ENCODE results near the gene RSPO4.

RSPO4 gene

GRCh38 chr20:971346-971745 lies 30.8 kb downstream of the RSPO4 start:
- no peak for DNase-seq (ENCODE audit: low read depth in 2 of 2, low spot score in 1 of 2)

DNA sequence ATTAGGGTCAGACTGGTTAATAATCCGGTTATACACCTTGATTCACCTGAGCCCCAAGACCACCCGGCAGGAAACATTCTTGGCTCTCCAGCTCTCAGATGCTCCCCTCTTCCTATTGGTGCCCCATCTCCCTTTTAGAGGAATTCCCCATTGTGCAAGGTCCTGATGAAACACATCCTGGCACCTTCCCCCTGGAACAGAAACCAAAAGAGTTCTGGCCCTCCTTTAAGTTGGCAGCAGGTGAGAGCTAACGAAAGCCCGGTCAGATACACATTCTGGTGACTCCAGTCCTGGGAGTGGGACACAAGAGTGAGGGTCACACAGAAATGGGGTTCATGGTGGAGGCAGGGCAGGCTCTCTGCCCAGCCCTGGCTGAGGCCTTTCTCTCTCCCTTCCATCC lies 32.2 kb downstream of the RSPO4 start:
- no peak for DNase-seq (ENCODE audit: low read depth in 2 of 2, low spot score in 1 of 2)

- no peak for DNase-seq (ENCODE audit: low read depth in 2 of 2, low spot score in 1 of 2)
These were observed 34.0 kb downstream of the RSPO4 start for GRCh38 chr20:967796-968742.

- no peak for DNase-seq (ENCODE audit: low read depth in 2 of 2, low spot score in 1 of 2)
These were observed 36.2 kb downstream of the RSPO4 start for GRCh38 chr20:965956-966355.

- no peak for DNase-seq (ENCODE audit: low read depth in 2 of 2, low spot score in 1 of 2)
These were observed 38.3 kb downstream of the RSPO4 start for GRCh38 chr20:963795-964194.

GRCh38 chr20:962683-963082 lies 39.4 kb downstream of the RSPO4 start:
- no peak for DNase-seq (ENCODE audit: low read depth in 2 of 2, low spot score in 1 of 2)

DNA sequence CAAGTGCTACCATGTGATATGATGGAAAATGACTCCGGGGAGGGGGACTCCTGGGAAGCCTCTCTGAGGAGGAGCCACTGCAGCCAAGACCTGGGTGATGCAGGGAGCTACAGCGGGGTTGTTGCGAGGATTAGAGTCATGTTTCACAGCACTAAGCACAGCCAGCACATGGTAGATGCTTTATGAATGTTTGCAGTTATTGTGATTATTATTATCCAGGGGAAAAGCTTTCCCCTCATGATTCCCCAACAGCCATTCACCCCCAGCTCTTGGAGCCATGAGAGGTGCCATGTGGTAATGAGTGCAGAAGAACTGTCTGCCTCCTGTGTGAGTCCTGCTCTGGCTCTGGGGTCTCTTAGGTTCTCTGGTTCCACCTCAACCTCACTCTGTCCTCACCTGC lies 39.9 kb downstream of the RSPO4 start:
- DNase-seq (ENCODE audit: low read depth in 2 of 2, low spot score in 1 of 2): no peak

DNA sequence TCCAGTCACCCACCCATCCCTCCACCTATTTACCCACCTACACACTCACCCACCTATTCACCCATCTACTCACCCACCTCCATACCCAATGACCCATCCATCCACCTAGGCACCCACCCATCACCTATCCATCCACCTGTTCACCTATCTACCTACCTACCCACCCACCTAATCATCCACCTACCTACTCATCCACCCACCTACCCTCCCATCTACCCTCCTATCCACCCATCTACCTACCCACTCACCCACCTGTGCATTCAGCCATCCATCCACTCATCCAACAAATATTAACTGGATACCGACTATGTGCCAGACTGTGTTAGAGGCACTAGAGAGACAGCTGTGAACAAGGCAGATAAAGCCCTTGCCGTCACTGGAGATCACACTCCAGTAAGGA lies 40.3 kb downstream of the RSPO4 start:
- no peak for DNase-seq (ENCODE audit: low read depth in 2 of 2, low spot score in 1 of 2)

GRCh38 chr20:959996-960615 lies 42.0 kb downstream of the RSPO4 start:
- no peak for DNase-seq (ENCODE audit: low read depth in 2 of 2, low spot score in 1 of 2)

DNA sequence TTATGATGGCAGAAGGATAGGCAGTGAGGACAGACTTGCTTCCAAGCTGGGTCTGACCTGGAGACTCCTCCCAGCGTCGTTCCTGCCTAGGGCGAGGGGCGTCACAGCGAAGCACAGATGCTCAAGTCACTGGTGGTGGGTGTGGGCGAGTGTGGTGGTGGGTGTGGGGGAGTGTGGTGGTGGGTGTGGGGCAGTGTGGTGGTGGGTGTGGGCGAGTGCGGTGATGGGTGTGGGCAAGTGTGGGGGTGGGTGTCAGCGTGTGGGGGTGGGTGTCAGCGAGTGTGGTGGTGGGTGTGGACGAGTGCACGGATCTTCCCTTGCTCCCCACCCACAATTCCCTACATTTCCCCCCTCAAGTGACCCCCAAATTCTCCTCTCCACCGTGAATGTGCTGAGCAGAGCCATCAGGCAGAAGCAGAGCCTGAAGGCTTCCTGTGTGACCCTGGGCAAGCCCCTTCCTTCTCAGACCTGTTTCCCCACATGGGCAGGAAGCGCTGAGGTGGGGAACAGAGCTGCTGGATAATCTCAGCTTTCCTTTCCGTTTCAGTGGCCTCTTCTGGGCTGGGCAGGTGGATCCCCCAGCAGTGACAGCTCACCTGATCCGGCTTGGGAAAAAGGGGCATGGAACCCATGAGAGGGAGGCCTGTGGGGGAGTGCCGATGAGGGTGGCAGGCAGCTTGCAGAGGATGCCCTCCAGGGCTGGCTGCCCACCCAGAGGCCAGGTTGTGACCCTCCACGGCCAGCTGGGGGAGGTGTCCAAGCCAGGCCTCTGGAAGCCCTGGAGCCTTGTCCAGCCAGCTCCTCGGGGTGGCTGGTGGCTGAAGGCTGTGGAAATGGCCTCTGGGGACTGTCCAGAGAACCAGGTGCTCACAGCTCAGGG lies 42.9 kb downstream of the RSPO4 start:
- no peak for DNase-seq (ENCODE audit: low read depth in 2 of 2, low spot score in 1 of 2)

DNA sequence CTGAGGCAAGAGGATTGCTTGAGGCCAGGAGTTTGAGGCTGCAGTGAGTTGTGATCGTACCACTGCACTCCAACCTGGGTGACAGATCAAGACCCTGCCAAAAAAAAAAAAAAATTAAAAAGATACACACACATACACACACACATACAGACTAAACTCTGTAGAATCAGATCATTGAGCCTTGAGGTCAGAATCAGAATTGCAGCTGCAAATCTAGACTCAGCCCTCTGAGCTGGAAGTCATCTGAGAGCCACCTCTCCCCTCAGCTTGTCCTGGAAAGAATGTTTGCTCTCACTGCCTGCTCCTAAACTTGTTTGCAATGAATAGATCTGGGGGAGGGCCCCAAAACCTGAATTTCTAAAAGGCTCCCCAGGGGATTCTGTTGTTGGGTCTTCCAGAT lies 44.6 kb downstream of the RSPO4 start:
- no peak for DNase-seq (ENCODE audit: low read depth in 2 of 2, low spot score in 1 of 2)

DNA sequence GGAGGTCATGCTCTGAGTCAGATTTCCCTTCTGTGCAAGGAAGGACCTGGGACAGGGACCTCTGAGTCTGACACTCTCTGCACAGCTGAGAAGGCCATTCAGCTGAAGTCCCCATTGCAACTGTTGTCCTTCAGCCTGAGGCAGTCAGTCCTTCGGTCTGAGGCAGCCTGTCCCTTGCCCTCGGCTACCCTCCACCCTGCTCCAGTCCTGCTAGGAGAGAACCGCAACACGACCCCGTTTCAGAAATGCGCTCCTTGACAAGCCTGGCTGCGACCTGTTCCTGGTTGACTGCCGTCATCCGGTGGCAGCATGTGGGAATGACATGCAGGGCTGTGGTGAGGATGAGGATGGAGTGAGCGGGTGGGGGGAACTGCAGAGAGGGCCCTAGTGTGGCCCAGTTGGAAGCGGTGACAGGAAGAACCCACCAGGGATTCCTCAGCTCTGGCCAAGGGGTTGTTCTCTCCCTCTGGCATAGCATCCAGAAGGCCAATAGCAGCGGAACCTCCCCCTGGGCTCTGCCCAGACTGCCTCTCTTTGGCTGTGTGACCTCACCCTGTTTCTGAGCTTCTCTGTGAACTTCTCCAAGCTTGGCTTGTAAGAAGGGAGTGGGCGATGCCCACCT lies 45.7 kb downstream of the RSPO4 start:
- peak; percentile 27 to 50 for DNase-seq (ENCODE audit: low read depth in 2 of 2, low spot score in 1 of 2)

- no peak for DNase-seq (ENCODE audit: low read depth in 2 of 2, low spot score in 1 of 2)
These were observed 46.5 kb downstream of the RSPO4 start for GRCh38 chr20:955656-956055.

GRCh38 chr20:955111-955510 lies 47.0 kb downstream of the RSPO4 start:
- DNase-seq (ENCODE audit: low read depth in 2 of 2, low spot score in 1 of 2): no peak

DNA sequence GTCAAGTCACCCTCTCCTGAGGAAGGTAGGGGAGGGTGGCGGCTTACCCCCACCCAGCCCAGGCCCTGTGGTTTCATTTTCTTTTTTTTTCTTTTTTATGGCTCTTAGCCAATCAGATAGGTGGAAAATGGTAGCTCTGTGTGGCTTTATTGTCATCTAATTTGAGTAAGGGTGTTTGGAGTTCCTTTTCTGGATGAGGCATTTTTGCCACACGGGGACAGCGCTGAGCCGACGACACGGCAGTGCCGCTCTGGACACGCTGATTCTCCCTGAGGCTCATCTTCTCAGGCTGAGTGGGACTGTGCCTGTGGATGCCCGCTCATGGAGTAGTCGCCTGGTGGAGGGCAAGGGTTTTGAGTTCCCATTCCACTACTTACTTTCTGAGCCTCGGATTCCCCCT lies 48.4 kb downstream of the RSPO4 start:
- DNase-seq (ENCODE audit: low read depth in 2 of 2, low spot score in 1 of 2): no peak

GRCh38 chr20:952196-952795 lies 49.8 kb downstream of the RSPO4 start:
- no peak for DNase-seq (ENCODE audit: low read depth in 2 of 2, low spot score in 1 of 2)

DNA sequence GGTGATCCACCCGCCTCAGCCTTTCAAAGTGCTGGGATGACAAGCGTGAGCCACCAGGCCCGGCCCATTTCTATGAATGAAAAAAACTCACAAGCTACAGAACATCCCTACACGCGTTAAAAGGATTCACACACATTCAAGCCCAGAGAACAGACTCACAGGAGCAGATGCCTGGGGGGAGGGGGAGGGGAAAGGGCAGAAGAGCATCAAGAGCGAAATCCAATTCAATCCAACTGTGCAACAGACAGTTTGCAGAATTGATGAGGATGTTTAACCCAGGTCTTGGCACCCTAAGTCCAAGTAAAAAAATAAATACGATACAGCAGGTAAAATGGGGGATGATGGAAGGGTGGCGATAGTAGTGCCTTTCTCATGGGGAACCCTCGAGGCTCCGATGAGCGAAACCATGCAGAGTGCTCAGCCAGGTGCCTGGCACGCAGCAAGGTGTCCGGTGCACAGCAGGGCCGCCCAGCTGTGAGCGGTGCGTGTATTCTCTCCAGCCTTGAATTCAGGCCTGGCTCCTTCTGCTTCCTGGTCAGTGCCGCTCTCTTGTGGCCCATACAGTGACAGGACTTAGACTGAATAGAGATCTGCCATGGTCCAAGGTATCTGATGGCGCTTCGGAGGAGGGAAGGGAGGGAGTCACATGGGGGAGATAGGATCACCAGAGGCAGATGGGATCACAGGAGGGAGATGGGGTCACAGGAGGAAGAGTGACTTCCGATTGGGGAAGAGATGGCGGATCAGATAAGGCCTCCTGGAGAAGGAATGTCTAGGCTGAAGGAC lies 50.5 kb downstream of the RSPO4 start:
- no peak for DNase-seq (ENCODE audit: low read depth in 2 of 2, low spot score in 1 of 2)

DNA sequence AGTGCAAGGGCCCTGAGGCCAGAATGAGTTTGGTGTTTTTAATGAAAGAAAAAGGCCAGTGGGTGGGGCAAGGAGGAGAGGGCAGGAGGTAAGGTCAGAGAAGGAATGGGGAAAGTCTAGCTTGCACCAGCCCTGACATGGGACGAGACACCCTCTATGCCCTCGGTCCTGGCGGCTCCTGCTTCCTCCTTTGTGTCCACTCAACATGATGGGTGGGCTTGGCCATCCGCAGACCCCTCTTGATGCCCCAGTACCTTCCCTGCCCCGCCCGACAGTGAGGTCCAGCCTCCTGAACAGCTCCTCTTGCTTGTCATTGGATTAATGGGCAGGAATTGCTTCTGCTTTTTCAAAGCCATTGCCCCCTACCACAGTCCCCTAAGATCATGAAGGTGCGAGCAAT lies 52.4 kb downstream of the RSPO4 start:
- no peak for DNase-seq (ENCODE audit: low read depth in 2 of 2, low spot score in 1 of 2)

DNA sequence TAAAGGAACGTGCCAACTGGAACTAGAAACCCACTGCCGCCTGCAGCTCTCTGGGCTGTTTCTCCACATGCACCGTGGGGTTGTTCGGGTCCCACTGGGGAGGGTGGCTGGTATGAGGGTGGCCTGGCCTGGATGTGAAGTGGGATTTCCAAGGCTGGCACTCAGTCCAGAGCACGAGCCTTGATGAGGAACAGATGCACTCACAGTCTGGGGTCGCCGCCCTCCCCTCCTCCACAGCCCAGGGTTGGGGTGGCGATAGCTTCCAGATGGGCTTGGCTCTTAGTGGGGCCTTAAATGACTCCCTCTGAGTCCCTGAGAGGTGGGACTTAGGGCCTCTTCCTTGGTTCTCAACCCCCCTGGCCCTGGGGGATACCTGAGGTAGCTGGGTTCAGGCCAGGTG lies 55.3 kb downstream of the RSPO4 start:
- no peak for DNase-seq (ENCODE audit: low read depth in 2 of 2, low spot score in 1 of 2)

DNA sequence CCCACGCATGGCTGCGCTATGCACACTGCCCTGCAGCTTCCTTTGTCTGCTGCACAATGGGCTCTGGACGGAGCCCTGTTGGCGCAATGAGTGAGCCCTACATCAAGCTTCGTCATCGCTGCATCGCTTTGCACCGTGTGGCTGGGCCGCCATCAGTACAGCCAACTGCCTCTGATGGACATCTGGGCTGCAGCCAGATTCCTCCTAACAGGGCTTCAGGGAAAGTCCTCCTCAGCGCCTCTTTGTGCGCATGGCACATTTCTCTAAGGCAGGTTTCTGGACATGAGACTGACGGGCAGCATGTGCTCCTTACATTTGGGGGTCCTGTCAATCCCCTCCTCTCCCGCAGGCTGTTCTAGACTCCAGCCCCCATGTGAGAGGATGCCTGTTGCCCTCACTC lies 56.3 kb downstream of the RSPO4 start:
- DNase-seq (ENCODE audit: low read depth in 2 of 2, low spot score in 1 of 2): no peak
